IMR-90 (cell line): Measurements from ENCODE around the gene HVCN1.

Experiments
- BHLHE40 ChIP-seq: fragments of 150-350 bp; IDR thresholded peaks from 2 replicates; pipeline ENCODE4 v1.6.1; 2016; ENCODE audit warnings: mild to moderate bottlenecking, low read depth, low read length
- CEBPB ChIP-seq: IDR thresholded peaks from 2 replicates; pipeline ENCODE4 v1.6.1; 2012; ENCODE audit warnings: low read depth, low read length, improper control_type of control experiment
- CHD1 ChIP-seq: IDR thresholded peaks from 2 replicates; pipeline ENCODE4 v1.6.1; 2012; ENCODE audit warnings: low read depth, low read length, improper control_type of control experiment
- CTCF ChIP-seq: conservative IDR thresholded peaks from 2 replicates; pipeline ENCODE4 v1.5.1; 2012; ENCODE audit warnings: mild to moderate bottlenecking, low read depth, low read length, improper control_type of control experiment
- ELK1 ChIP-seq: fragments of 150-350 bp; IDR thresholded peaks from 2 replicates; pipeline ENCODE4 v1.6.1; 2016; ENCODE audit warnings: low read depth, mild to moderate bottlenecking, low read length, moderate library complexity, borderline replicate concordance
- MAFK ChIP-seq: IDR thresholded peaks from 2 replicates; pipeline ENCODE4 v1.6.1; 2012; ENCODE audit warnings: low read depth, low read length, improper control_type of control experiment
- POLR2A ChIP-seq: IDR thresholded peaks from 2 replicates; pipeline ENCODE4 v1.6.1; 2012; ENCODE audit warnings: mild to moderate bottlenecking, low read depth, low read length
- RAD21 ChIP-seq: IDR thresholded peaks from 2 replicates; pipeline ENCODE4 v1.6.1; 2012; ENCODE audit warnings: low read length, improper control_type of control experiment
- RCOR1 ChIP-seq: IDR thresholded peaks from 2 replicates; pipeline ENCODE4 v1.6.1; 2012; ENCODE audit warnings: mild to moderate bottlenecking, low read length, improper control_type of control experiment; ENCODE audit not compliant: insufficient replicate concordance
- RFX5 ChIP-seq: IDR thresholded peaks from 2 replicates; pipeline ENCODE4 v1.8.0; 2012; ENCODE audit warnings: low read depth, mild to moderate bottlenecking, low read length, moderate library complexity
- SMC3 ChIP-seq: fragments of 150-350 bp; IDR thresholded peaks from 2 replicates; pipeline ENCODE4 v1.6.1; 2016; ENCODE audit warnings: low read depth, mild to moderate bottlenecking, antibody characterized with exemption, low read length, moderate library complexity
- USF2 ChIP-seq: fragments of 150-350 bp; IDR thresholded peaks from 2 replicates; pipeline ENCODE4 v1.6.1; 2017; ENCODE audit warnings: mild to moderate bottlenecking, antibody characterized with exemption, low read length, low read depth

- TF ChIP-seq MAFK (no peak), CTCF (no peak), RAD21 (no peak), POLR2A (no peak), CHD1 (no peak), RCOR1 (no peak), CEBPB (no peak), USF2 (no peak), RFX5 (no peak), SMC3 (no peak), BHLHE40 (no peak), ELK1 (no peak)
Observed at GRCh38 chr12:110676171-110676570, 12.7 kb downstream of the HVCN1 start.
